ENCODE measurements around the gene EPB41L5.
"Not testable (repeated sequence)": the region's sequence is repeated elsewhere in the genome, so short reads cannot be mapped to it uniquely, and the experiment has no call there.

EPB41L5 gene

GRCh38 chr2:120029672-120030640, 17.1 kb downstream of the EPB41L5 start:
- no peak for DNase-seq (ENCODE audit: low read depth in 3 of 3)

DNA sequence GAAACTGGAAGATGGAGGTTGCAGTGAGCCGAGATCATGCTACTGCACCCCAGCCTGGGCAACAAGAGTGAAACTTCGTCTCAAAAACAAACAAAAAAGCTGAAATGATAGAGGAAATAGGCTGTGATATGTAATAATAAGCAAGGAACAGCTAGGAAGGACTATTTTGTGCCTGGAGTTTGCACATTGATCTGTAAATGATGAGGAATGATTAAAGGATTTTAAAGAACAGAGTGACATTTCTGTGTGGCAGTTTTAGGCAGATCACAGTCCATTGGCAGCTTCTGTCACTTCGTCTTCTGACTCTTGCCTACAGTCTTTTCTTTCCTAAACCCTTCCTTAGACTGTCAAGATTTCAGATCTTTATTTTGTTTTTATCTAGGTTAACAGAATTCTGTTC, 19.4 kb downstream of the EPB41L5 start:
- no peak for DNase-seq (ENCODE audit: low read depth in 3 of 3)

DNA sequence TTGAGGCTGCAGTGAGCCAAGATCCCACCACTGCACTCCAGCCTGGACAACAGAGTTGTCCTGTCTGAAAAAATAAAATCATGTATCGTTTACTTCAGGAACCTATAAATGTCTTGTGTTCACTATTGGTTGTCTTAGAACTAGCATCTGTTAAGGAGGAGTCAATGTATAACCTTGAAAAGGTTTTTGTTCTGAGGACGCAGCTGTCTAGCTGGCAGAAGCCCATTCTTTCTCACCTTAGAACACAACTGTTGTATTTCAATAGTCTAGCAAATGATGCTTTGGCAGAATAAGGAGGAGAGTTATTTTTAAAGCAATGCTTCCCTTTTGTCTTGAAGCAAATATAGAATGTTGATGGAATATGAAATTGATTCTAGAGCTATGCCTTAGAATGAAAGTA, 21.1 kb downstream of the EPB41L5 start:
- no peak for DNase-seq (ENCODE audit: low read depth in 3 of 3)

DNA sequence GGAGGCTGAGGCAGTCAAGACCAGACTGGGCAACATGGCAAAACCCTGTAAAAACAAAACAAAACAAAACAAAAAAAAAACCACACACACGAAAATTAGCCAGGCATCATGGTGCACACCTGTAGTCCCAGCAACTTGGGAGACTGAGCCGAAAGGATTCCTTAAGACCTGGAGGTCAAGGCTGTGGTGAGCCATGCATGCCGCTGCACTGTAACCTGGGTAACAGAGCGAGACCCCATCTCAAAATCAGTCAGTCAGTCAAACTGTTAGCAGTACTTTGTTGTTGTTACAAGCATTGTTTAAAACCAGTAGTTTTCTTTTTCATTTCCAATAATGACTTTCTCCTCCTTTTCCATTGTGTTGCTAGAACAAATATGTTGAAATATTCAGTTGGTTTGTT, 21.7 kb downstream of the EPB41L5 start:
- DNase-seq (ENCODE audit: low read depth in 3 of 3) = no peak

GRCh38 chr2:120036145-120036544, 23.3 kb downstream of the EPB41L5 start:
- DNase-seq (ENCODE audit: low read depth in 3 of 3) = no peak

DNA sequence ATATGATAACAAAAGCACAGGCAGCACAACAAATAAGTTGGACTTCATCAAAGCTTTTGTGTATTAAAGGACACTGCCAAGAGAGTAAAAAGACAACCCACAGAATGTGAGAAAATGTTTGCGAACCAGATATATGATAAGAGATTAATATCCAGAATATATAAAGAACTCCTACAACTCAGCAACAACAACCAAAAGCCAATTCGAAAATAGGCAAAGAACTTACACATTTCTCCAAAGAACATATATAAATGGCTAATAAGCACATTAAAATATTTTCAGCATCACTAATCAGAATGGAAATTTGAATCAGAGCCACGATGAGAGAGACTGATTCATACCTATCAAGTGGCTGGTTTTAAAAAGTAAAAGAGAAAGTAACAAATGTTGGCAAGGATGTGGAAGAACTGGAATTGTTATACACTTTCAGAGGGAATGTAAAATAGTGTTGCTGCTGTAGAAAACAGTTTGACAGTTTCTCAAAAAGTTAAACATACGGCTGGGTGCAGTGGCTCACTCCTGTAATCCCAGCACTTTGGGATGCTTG, 25.2 kb downstream of the EPB41L5 start:
- no peak for DNase-seq (ENCODE audit: low read depth in 3 of 3)

- no peak for DNase-seq (ENCODE audit: low read depth in 3 of 3)
These were observed 29.5 kb downstream of the EPB41L5 start for GRCh38 chr2:120042359-120042758.

- no peak for DNase-seq (ENCODE audit: low read depth in 3 of 3)
These were observed 31.5 kb downstream of the EPB41L5 start for GRCh38 chr2:120044336-120044735.

DNA sequence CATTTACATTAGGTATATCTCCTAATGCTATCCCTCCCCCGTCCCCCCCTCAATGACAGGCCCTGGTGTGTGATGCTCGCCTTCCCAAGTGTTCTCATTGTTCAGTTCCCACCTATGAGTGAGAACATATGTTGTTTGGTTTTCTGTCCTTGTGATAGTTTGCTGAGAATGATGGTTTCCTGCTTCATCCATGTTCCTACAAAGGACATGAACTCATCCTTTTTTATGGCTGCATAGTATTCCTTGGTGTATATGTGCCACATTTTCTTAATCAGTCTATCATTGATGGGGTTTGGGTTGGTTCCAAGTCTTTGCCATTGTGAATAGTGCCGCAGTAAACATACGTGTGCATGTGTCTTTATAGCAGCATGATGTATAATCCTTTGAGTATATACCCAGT, 32.9 kb downstream of the EPB41L5 start:
- not testable (repeated sequence) for DNase-seq (ENCODE audit: low read depth in 3 of 3)

DNA sequence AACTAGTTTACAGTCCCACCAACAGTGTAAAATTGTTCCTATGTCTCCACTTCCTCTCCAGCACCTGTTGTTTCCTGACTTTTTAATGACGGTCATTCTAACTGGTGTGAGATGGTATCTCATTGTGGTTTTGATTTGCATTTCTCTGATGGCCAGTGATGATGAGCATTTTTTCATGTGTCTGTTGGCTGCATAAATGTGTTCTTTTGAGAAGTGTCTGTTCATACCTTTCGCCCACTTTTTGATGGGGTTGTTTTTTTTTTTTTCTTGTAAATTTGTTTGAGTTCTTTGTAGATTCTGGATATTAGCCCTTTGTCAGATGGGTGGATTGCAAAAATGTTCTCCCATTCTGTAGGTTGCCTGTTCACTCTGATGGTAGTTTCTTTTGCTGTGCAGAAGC, 33.4 kb downstream of the EPB41L5 start:
- DNase-seq (ENCODE audit: low read depth in 3 of 3) = not testable (repeated sequence)

DNA sequence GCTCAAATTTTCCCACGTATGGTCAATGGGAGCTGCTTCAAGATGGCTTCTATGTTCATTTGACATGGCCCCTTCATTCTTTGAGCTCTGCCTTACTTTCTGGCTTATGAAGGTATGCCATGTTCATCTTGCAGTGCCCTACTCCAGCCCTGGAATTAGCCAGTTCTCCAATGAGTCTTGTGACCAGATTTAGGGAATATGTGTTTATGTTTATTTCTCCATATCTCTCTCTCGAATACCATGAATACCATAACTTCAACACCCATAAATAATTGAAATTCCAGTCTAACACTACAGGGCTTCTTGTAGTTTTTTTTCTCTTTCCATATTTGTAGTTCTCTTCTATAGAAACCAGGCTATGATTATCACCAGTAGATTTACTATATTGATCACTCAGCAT, 39.7 kb downstream of the EPB41L5 start:
- no peak for DNase-seq (ENCODE audit: low read depth in 3 of 3)

DNA sequence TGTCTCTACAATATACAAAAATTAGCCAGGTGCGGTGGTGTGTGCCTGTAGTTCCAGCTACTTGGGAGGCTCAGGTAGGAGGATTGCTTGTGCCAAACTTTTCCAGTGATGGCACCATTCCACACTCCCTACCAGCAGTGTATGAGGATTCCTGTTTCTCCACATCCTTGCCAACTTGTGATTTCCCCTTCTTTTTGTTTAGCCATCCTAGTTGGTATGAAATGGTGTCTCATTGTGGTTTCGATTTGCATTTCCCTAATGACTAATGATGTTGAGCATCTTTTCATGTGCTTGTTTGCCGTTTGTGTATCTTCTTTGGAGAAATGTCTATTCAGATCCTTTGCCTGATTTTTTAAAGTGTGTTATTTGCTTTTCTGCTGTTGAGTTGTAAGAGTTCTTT, 41.0 kb downstream of the EPB41L5 start:
- DNase-seq (ENCODE audit: low read depth in 3 of 3) = no peak

GRCh38 chr2:120059483-120059882, 46.6 kb downstream of the EPB41L5 start:
- DNase-seq (ENCODE audit: low read depth in 3 of 3) = no peak

- DNase-seq (ENCODE audit: low read depth in 3 of 3) = no peak
These were observed 47.3 kb downstream of the EPB41L5 start for GRCh38 chr2:120060088-120060623.

- no peak for DNase-seq (ENCODE audit: low read depth in 3 of 3)
These were observed 51.8 kb downstream of the EPB41L5 start for GRCh38 chr2:120064664-120065063.

DNA sequence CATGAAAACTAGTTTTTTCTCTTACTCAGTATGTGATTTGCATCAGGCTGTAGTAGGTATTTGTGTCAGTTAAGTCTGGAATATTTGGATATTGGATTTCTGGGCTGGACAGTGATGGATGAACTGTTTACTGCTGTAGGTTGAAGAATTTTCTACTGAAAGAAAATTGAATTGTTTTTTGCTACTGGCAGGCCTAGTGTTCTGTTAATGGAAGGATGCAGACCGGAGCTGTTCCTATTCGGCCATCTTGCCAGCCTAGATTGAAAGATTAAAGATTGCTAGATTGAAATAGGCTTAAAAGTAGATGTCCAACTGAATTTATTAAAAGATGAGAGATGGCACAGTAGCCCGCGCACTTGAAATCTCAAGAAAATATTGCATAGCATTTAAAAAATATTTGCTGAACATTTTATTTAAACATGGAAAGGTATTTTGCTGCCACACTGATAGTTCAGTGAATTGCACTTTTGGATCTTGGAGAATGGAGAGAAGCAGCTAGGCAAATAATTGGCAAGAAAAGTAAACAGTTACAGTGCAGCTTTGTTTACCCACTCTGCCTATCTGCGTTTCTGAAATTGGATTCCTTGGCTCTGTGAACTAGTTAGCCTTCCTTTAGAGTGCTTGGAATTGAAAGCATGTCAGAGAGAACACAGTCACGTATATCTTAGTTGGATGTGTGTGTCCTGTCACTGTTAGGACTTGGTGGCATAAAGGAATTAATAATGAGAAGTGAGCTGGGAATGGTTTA, 54.1 kb downstream of the EPB41L5 start:
- no peak for DNase-seq (ENCODE audit: low read depth in 3 of 3)

GRCh38 chr2:120068040-120068658, 55.3 kb downstream of the EPB41L5 start:
- DNase-seq (ENCODE audit: low read depth in 3 of 3) = not testable (repeated sequence)

- no peak for DNase-seq (ENCODE audit: low read depth in 3 of 3)
These were observed 62.7 kb downstream of the EPB41L5 start for GRCh38 chr2:120075545-120075944.

DNA sequence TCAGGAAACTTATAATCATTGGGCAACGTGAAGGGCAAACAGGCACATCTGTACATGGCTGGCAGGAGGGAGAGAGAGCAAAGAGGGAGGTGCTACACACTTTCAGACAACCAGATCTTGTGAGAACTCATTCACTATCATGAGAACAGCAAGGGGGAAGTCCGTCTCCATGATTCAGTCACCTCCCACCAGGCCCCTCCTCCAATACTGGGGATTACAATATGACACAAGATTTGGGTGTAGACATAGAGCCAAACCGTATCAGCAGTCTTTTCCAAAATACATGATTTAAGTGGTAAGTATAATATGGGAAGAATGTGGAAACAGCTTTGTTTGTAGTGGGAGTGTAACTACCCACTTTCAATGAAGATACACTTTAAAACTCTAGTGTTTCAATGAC, 65.0 kb downstream of the EPB41L5 start:
- DNase-seq (ENCODE audit: low read depth in 3 of 3) = no peak

GRCh38 chr2:120079647-120080046, 66.8 kb downstream of the EPB41L5 start:
- no peak for DNase-seq (ENCODE audit: low read depth in 3 of 3)

DNA sequence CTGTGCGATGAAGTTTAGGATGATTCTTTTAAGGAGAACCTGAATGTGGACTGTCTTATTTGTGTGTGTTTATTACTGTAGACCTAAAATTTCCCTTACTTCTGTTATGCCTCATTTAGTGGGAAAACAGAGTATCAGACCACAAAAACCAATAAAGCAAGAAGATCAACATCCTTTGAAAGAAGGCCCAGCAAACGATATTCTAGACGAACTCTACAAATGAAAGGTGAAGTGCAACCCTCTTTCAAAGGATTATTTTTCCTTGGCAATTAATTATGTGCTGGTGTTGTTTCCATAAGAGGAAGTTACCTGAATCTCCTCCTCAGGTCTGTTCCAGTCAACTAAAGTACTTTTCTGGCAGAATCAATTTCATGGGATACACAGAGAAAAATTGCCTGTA, 78.6 kb downstream of the EPB41L5 start:
- no peak for DNase-seq (ENCODE audit: low read depth in 3 of 3)

DNA sequence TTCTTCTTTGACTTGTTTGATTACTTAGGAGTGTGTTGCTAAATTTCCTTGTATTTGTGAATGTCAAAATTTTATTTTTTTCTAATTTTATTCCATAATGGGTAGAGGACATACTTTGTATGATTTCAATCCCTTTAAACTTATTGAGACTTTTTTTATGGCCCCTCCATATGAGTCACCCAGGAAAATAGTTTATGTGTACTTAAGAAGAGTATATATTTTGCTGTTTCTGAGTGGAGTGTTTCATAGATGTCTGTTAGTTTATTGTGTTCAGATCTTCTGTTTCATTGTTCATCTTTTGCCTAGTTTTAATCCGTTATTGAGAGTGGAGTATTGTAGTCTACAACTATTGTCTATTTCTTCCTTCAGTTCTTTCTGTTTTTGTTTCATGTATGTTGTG, 81.9 kb downstream of the EPB41L5 start:
- DNase-seq (ENCODE audit: low read depth in 3 of 3) = no peak

All from stimulated activated CD4-positive, alpha-beta T cell treated with anti-CD3 and anti-CD28 coated beads, TNF-alpha, amount 100 ng/mL, for 48 hours (primary cell).